ENCODE results near the gene CC2D2B. TPM values are rescaled to one million over a fixed set of nuclear protein-coding genes. Genes with fewer than 3 reads are reported as not detected.
"Not testable (repeated sequence)": the region's sequence is repeated elsewhere in the genome, so short reads cannot be mapped to it uniquely, and the experiment has no call there.

Gene CC2D2B, protein sequence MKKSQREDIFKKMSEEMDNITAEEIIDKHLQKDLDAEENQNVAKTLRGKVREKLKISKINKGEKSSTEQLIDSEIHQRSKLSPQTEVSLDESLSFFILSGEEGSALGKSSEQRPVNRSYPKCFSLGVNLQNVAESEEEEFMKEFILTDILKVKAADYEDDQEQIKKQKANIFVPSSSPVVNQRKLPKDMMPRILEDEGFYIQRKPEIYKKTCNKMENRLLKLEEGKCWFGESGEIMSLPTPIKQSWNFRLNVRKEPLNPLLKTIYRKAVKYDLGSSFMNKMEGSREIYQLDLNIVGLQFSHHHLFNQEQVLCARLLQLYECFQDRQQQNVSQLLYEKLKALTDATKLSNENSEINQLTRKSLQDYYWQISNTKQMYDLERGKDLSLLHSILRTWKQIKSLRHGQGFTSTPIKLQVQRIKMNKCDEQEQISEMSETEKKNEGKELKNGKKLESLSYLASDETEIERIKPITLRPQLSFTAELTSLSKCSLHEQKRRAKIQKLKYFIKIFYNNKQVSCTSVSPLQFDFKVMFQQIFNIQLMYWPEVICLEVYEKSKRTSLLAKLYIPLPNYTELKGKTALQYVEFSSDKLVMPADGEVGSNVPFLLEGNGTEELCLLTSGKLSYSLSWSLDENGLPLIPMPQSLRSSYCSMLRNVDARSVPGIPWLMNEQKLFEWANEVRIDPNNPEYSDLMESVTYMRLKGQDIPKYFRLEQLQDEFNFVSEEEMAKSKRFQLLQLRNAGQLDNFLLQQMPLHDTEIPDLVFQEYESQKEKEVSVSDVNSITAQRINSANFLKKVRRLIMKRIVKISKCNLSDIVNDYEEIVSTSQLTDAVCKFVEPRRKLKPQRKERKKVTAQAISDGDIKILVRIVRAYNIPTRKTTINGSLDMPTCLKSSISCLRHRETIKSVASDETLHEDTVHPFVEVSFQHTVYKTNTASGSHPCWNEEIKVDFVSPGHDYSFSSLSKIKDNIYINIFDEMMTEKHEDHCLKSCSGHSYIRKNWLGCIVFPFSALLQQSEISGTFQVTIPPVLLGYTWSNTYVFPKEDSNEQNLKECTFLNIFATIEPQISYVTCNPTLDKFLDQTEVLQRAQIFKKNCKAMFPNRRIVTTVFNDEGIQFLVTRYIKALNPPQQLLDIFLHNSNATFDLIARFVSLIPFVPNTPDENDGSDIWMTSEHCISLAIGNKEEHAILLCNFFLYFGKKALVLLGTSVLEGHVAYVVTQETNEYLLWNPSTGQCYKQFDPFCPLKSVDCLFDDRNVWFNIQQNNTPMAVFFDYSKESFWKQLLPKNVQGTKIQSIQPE (N-terminal part only)
- total RNA-seq, result not detected

DNA sequence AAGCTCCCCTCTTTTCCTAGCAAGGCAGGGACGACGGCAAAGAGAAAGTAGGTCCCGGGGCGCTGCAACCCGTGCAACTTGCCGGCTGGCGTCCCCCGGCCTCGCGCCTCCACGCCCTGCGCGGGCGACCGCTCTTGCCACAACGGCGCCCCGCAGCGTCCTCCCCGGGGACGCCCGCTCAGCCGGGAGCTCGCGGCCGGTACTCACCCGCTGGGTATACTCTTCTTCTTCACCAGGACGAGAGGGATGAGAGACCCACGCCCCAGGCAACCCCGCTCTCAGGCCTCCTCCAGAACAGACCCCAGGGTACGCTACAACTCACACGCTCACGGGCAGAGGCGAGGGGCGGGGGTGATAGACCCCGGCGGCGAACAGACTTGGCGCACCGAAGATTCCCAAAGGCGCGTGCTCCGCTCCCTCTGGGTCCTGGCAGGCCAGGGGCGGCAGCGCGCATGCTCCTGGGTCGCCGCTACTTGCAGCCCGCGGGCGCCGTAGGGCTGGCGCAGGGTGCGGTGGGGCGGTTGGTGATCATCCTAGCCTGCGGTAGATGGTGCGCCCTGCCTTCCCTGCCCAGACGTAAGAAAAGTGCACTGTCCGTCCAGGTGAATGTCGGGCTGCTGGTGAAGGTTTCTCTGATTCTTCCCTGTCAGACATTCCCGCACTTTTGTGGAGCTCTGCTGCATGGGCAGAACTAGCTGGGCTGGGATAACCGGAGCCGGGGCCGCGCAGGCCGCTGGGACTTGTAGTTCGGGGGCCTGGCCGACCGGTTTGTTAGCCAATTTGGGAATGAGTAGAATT is at the start of gene CC2D2B:
CC2D2B (plus strand) TSS at position 520 of the 798 bp plus-strand sequence. CDS start 3,349 bp downstream, outside the sequence.
- Mint-ChIP-seq H3K4me3 (peak within 1 kb of the TSS; percentile 89), H3K27ac (peak within 1 kb of the TSS; percentile 93), H3K9me3 (peaks cover 1% of the 10 kb centered on the region), H3K4me1 (peaks cover 8% of the 10 kb centered on the region), H3K36me3 (peaks cover 14% of the 10 kb centered on the region), H3K27me3 (peaks cover 3% of the 10 kb centered on the region)
- peak; percentile 79 for DNase-seq

DNA sequence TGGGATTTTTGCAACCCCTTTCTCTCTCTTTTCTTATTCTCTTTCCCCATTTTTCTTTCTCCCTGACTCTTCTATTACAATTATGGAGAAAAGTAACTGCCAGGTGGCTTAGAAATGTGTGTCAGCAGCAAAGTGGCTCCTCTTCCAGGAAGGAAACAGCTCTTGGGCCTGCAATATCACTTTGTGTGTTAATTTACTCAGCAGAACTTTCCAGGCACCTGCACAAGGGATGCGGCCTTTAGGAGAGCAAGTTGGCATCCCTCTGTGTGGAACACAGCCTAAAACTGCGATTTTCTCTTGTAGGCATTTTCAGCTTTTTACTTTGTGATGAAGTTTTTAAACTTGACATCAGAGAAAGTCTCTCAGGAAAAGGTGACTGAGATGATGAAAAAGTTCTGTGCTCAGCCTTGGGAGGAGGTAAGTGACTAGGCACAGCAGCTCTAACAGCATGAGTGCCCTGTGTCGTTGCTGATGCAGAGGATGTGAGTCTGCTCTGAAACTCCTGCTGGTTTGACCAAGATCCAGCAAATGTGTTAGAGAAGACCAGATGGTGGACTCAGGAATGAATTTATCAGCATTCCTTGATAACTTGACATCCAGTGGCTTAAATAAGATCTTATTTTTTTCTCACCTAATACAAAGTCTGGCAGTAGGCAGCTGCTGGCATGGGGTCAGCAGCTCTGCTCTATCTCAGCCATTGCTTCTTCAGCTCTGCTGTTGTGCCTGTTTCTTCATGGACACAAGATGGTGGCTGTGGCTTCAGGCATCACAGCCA is 47.4 kb upstream of the CC2D2B start:
- DNase-seq, result no peak
- H3K36me3 Mint-ChIP-seq, result peaks cover 4% of the 10 kb centered on the region
- H3K27ac Mint-ChIP-seq, result no peak overlapping the region
- peaks cover 6% of the 10 kb centered on the region for H3K4me1 Mint-ChIP-seq
- H3K4me3 Mint-ChIP-seq, result no peak overlapping the region
- no peaks in the 10 kb centered on the region for H3K9me3 Mint-ChIP-seq
- H3K27me3 Mint-ChIP-seq, result peaks cover 12% of the 10 kb centered on the region

- Mint-ChIP-seq H3K27me3 (peaks cover 9% of the 10 kb centered on the region), H3K36me3 (no peaks in the 10 kb centered on the region), H3K4me1 (peaks cover 6% of the 10 kb centered on the region), H3K9me3 (no peaks in the 10 kb centered on the region), H3K27ac (no peak overlapping the region), H3K4me3 (no peak overlapping the region)
- no peak for DNase-seq
Measured at GRCh38 chr10:95861386-95861785, 46.4 kb upstream of the CC2D2B start.

GRCh38 chr10:95864906-95865813 is 42.6 kb upstream of the CC2D2B start:
- H3K9me3 Mint-ChIP-seq, result no peaks in the 10 kb centered on the region
- H3K36me3 Mint-ChIP-seq, result no peaks in the 10 kb centered on the region
- peak overlapping the region; percentile 3 for H3K27ac Mint-ChIP-seq
- peaks cover 6% of the 10 kb centered on the region for H3K4me1 Mint-ChIP-seq
- H3K27me3 Mint-ChIP-seq, result no peaks in the 10 kb centered on the region
- DNase-seq, result peak; percentile 12
- no peak overlapping the region for H3K4me3 Mint-ChIP-seq

DNA sequence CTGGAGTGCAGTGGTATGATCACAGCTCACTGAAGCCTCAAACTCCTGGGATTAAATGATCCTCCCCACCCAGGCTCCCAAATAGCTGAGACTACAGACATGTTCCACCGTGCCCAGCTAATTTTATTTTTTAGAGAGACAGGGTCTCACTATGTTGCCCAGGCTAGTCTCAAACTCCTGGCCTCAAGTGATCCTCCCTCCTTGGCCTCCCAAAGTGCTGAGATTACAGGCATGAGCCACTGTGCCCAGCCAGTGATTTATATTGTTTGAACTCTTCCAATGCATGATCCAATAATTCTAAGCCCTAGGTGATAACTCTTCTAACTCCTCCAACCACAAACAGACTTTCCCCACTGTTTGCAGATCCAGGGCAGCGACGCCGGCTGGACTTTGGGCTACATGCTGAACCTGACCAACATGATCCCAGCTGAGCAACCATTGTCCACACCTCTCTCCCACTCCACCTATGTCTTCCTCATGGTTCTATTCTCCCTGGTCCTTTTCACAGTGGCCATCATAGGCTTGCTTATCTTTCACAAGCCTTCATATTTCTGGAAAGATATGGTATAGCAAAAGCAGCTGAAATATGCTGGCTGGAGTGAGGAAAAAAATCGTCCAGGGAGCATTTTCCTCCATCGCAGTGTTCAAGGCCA is 41.8 kb upstream of the CC2D2B start:
- Mint-ChIP-seq H3K4me3 (no peak overlapping the region), H3K36me3 (peaks cover 4% of the 10 kb centered on the region), H3K9me3 (no peaks in the 10 kb centered on the region), H3K27me3 (no peaks in the 10 kb centered on the region), H3K27ac (no peak overlapping the region), H3K4me1 (peaks cover 6% of the 10 kb centered on the region)
- DNase-seq, result no peak

DNA sequence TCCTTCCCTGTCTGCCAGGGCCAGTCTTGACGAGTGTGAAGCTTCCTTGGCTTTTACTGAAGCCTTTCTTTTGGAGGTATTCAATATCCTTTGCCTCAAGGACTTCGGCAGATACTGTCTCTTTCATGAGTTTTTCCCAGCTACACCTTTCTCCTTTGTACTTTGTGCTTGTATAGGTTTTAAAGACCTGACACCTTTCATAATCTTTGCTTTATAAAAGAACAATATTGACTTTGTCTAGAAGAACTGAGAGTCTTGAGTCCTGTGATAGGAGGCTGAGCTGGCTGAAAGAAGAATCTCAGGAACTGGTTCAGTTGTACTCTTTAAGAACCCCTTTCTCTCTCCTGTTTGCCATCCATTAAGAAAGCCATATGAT is 41.3 kb upstream of the CC2D2B start:
- Mint-ChIP-seq H3K9me3 (no peaks in the 10 kb centered on the region), H3K4me3 (no peak overlapping the region), H3K36me3 (peaks cover 5% of the 10 kb centered on the region), H3K27ac (no peak overlapping the region), H3K27me3 (no peaks in the 10 kb centered on the region), H3K4me1 (peaks cover 6% of the 10 kb centered on the region)
- DNase-seq, result no peak

- Mint-ChIP-seq H3K27ac (no peak overlapping the region), H3K27me3 (no peaks in the 10 kb centered on the region), H3K4me1 (peaks cover 6% of the 10 kb centered on the region), H3K4me3 (no peak overlapping the region), H3K9me3 (no peaks in the 10 kb centered on the region), H3K36me3 (peaks cover 5% of the 10 kb centered on the region)
- no peak for DNase-seq
Measured at GRCh38 chr10:95867866-95868265, 39.9 kb upstream of the CC2D2B start.

DNA sequence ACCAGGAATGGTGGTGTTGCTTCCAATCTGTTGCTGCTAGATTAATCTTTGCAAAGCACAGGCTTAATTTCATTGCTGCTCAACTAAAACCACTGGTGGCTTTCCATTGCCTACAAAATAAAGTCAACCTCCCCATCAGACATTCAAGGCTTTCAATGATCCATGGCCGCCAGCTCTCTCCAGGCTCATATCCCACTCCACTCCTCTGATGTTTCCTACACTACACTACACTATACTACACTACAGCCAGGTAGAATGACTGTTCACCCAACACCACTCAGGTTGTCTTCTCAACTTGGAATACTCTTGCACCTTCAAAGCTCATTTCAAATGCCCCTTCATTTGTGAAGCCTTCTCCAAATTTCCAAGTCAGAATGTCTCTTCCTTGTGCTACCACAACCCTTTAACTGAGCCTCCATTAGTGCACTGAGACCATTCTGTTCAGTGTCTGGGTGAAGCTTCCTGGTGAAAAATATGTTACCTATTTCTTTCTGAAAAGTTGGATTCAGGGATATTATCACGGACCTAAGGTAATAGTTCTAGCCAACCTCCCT is 35.5 kb upstream of the CC2D2B start:
- Mint-ChIP-seq H3K27ac (no peak overlapping the region), H3K4me1 (no peaks in the 10 kb centered on the region), H3K4me3 (no peak overlapping the region), H3K36me3 (peaks cover 41% of the 10 kb centered on the region), H3K9me3 (peaks cover 7% of the 10 kb centered on the region), H3K27me3 (no peaks in the 10 kb centered on the region)
- DNase-seq, result no peak

DNA sequence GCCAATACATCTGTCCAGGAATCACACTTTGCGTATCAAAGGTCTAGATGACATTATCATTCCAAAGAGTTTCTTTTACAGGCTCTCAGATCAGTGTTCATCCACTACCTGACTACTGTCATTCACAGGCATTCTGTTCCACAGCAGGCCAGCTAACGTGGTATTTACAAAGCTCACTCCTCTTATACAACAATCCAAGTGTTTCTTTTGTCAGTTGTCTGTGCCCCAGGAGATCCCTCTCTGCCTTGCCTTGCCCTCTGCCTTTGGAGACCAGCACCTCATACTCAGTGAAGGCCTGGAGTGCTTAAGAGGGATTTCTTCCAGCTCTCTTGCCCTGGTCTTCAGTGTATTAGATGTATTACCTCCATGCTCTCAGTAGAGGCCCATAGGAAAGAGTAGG is 34.6 kb upstream of the CC2D2B start:
- Mint-ChIP-seq H3K27me3 (no peaks in the 10 kb centered on the region), H3K36me3 (peaks cover 43% of the 10 kb centered on the region), H3K4me1 (no peaks in the 10 kb centered on the region), H3K9me3 (peaks cover 7% of the 10 kb centered on the region), H3K4me3 (no peak overlapping the region), H3K27ac (no peak overlapping the region)
- DNase-seq, result no peak

DNA sequence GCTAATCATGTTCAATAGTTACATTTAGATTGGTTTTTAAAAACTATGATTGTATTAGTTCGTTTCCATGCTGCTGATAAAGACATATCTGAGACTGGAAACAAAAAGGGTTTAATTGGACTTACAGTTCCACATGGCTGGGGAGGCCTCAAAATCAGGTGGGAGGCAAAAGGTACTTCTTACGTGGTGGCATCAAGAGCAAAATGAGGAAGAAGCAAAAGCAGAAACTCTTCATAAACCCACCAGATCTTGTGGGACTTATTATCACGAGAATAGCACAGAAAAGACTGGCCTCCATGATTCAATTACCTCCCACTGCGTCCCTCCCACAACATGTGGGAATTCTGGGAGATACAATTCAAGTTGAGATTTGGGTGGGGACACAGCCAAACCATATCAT is 34.1 kb upstream of the CC2D2B start:
- H3K4me1 Mint-ChIP-seq, result no peaks in the 10 kb centered on the region
- H3K27me3 Mint-ChIP-seq, result no peaks in the 10 kb centered on the region
- no peak overlapping the region for H3K4me3 Mint-ChIP-seq
- peaks cover 7% of the 10 kb centered on the region for H3K9me3 Mint-ChIP-seq
- no peak for DNase-seq
- H3K27ac Mint-ChIP-seq, result no peak overlapping the region
- H3K36me3 Mint-ChIP-seq, result peaks cover 43% of the 10 kb centered on the region

DNA sequence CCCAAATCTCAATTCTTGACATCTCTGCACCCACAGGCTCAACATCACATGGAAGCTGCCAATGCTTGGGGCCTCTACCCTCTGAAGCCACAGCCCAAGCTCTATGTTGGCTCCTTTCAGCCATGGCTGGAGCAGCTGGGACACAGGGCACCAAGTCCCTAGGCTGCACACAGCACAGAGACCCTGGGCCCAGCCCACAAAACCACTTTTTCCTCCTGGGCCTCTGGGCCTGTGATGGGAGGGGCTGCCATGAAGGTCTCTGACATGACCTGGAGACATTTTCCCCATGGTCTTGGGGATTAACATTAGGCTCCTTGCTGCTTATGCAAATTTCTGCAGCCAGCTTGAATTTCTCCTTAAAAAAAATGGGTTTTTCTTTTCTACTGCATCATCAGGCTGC is 33.0 kb upstream of the CC2D2B start:
- DNase-seq, H3K27ac Mint-ChIP-seq, H3K27me3 Mint-ChIP-seq, H3K9me3 Mint-ChIP-seq, H3K4me1 Mint-ChIP-seq, H3K4me3 Mint-ChIP-seq: not testable (repeated sequence)
- H3K36me3 Mint-ChIP-seq, result peaks cover 48% of the 10 kb centered on the region

- Mint-ChIP-seq H3K4me3 (no peak overlapping the region), H3K9me3 (peaks cover 7% of the 10 kb centered on the region), H3K36me3 (peaks cover 47% of the 10 kb centered on the region), H3K27me3 (no peaks in the 10 kb centered on the region), H3K4me1 (no peaks in the 10 kb centered on the region), H3K27ac (no peak overlapping the region)
- DNase-seq, result no peak
Measured at GRCh38 chr10:95876756-95877155, 31.0 kb upstream of the CC2D2B start.
